Raji (cell line): ENCODE results near the gene LY86.

Experiments used
- POLR2A ChIP-seq: IDR thresholded peaks from 2 replicates; pipeline ENCODE4 v1.6.1; 2011; ENCODE audit warnings: low read depth, low read length, control low read depth; ENCODE audit not compliant: insufficient read depth

Gene LY86

DNA sequence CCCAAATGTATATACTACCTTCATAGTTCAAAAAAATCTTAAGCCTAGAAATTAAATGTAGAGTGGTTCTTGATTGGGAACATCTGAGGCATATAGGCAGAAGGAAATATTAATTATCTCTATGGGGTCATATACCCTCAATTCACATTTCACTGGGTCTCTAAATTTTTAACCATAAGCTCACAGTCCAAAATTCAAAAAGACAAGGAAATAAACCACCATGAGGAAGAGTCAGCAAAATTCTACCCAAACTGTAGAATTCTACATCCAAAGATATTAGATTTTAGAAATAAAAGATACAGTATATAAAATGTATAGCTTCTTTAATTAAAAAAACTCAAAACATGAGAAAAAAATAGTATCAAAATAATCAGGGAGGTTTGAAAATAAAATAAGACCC lies 15.5 kb downstream of the LY86 start:
- no peak for TF ChIP-seq POLR2A

DNA sequence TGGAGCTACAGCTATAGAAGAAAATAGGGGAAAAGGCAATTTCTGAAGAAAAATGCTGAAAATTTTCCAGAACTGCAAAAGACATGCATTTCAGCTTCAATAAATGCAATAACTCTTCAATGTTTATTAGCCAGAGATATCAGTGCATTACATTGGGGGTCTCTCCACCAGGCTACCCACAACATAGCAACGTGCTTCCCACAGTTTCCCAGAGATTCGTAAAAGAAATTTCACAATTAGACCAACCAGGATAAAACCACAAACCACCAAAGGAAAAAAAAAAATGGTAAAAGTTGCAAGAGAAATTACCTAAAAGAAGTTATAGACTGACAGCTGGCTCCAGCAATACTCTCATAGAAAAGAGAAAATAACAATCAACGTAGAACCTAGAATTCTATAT lies 16.0 kb downstream of the LY86 start:
- TF ChIP-seq POLR2A, result no peak

DNA sequence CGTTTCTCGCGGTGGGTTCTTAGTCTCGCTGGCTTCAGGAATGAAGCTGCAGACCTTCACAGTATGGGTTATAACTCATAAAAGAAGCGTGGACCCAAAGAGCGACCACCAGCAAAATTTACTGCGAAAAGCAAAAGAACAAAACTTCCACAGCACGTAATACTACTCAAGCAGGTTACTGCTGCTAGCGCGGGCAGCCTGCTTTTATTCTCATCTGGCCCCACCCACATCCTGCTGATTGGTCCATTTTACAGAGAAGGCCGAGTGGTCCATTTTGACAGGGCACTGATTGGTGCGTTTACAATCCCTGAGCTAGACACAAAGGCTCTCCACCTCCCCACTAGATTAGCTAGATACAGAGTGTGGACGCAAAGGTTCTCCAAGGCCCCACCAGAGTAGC lies 17.4 kb downstream of the LY86 start:
- no peak for TF ChIP-seq POLR2A

DNA sequence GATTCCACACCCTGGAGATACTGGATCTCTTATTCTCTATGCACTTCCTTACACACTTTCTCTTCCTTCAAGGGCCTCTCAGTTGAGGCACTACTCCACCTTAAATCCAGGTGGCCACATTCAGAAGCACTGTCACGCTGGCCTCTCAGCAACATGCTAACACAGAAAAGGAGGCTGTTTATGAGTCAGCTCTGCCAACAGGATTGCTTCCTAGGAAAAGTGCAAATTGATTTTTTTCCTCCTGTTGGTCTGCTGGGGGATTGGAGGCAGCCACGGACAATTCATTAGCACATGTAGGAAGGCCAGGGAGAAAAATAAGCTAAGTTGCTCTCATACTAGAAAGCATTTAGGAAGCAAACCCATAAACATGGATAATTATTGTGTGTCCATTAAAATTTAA lies 20.9 kb downstream of the LY86 start:
- no peak for TF ChIP-seq POLR2A

DNA sequence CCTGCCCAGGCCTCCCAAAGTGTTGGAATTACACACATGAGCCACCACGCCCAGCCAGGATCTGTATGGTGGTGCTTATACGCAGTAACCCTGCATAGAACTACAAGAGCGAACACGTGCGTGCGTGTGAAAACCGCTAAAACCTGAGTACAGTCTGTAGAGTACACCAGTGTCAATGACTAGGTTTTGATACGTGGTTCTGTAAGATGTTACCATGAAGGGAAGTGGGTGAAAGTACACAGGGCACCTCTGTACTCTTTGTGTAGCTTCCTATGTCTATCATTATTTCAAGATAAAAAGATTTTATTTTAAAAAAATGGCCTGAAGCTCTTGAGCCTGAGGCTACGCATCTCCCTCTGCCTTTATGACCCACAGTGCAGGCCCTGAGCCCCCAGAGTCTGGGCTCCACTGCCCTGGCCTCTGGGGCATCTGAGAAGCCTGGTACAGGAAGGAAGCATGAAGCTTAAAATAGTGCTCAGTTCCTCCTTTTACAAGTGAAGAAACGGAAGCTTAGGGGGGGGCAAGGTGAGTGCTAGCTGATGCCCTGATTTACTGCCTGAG lies 21.6 kb downstream of the LY86 start:
- TF ChIP-seq POLR2A, result no peak

DNA sequence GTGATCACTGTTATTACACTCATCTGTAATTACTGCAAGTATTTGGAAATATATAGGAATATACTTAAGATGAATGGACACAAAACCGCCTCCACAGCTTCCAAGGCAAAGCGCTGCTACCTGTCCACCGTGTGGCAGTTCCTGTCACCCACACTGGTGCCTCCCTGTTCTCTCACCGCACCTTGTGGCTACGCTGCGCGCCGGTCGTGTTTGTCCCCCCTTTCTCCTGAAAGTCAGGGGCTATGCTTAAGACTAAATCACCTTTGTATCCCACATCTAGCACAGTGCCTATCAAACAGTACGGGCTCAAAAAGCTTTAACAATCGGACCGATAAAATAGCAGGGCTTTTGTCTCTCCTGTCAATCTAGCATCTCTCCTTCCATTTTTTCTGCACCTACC lies 23.0 kb downstream of the LY86 start:
- no peak for TF ChIP-seq POLR2A

DNA sequence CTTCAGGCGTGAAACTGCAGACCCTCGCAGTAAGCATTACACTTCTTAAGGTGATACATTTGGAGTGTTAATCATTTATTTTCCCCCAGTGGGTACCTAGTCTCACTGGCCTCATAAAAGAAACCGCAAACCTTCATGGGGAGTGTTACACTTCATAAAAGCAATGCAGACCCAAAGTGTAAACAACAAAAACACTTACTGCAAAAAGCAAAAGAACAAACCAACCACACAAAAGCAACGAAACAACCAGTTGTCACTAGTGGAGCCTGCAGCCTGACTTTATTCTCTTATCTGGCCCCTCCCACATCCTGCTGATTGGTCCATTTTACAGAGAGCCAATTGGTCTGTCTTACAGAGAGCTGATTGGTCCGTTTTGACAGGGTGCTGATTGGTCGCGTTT lies 23.8 kb downstream of the LY86 start:
- no peak for TF ChIP-seq POLR2A

DNA sequence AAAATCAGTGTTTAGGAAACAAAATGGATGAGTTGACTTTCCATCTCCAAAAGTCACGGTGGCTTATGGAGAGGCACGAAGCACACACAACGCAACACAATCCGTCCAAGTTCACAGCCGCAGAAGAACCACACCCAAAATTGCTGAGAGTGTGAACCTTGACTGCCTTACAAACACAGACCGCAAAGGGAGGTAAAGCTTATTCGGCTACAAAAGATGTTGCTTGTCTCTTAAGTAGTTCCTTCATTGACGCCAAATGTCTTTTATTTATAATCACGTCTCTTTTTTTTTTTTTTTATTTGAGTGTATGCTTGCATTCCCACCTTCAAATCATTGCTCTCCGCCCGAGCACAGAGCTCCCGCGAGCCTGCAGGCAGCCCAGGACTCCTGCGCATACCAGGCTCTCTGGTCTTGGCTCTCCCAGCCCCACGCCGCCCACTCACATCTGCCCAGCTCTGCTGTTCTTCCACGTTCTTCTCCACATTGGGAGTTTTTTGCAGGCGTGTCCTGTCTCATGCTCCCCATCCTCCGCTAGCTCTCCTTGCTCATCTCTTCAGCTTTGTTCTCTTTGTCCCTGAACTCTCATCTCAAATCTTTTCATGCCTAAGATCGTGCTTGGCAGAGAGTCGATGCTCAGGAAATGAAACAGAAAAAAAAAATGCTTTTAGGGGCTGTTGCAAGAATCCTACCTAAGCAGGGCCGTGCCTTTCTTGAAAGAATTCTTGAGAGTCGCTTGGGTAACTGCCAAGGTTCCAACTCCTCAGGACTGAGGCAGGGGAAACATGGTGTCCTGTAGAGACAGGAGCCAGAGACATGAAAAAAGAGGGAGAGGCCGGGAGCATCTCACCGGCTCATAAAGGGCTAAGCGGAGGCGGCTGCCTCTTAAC lies 25.8 kb downstream of the LY86 start:
- TF ChIP-seq POLR2A, result no peak

DNA sequence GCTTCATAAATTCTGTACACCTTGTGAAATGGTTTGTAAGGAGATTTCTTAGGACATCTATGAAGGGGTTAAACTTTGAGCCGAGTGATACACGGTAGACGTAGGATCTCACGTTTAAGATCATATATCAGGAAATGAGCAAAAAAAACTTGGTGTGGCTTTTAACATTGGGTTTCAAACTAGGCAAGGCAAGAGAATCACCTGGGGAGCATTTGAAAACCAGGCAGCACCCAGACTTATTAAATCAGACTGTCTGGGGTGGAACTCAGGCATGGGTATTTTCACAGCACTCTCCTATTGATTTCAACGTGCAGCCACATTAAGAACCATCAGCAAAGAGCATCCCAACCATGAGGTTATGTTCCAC lies 26.4 kb downstream of the LY86 start:
- TF ChIP-seq POLR2A, result no peak

DNA sequence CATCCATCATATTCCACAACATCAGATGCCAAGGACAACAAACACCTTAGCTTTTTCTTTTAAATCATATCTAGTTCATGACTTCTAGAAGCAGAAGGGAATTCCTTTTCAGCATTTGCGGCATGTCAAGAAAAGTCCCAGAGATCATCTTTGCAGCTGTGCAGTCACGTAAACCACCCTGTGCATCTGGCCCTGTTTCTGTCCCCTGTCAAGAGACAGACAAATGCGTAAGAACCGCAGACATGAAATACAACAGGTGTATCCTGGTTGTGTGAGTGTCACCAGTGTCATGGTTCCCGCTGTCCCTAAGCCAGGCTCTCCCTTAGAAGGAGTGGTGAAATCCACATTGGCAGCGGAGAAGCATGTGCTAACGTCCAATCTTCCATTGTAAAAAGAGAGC lies 28.1 kb downstream of the LY86 start:
- no peak for TF ChIP-seq POLR2A

DNA sequence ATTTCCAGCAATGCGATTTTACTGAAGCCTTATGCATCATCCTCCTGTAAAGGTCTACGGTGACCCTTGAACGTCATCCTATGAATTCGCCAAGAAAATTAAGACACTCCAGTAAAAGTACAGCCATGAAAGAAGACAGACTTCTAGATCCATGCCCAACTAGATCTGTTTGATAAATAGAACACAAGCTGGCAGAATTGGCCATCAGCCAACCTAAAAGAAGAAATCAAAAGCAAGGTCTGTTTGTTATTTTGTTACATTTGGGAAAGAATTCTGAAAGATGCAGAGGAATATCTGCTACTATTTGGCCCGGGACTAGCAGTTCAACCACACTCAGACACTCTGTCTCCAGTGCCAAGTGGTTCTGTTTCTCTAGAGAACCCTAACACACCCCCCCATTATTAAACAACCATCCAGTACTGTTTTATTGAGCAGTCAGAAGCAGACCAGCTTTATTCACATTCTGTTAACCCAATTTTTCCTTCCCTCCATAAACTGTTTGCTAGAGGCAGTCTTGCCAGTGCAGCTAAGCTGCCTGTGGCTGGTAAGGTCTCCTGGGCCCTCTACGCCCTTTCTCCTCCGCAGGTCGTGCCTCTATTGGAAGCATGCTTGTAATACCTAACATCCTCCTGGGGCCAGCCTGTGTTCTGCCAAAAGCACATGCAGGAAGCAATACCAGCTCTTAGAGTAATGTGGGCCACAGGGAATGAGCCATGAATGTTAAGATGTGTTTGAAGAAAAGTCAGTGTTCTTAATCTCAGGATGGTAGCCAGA lies 30.7 kb downstream of the LY86 start:
- TF ChIP-seq POLR2A, result no peak

DNA sequence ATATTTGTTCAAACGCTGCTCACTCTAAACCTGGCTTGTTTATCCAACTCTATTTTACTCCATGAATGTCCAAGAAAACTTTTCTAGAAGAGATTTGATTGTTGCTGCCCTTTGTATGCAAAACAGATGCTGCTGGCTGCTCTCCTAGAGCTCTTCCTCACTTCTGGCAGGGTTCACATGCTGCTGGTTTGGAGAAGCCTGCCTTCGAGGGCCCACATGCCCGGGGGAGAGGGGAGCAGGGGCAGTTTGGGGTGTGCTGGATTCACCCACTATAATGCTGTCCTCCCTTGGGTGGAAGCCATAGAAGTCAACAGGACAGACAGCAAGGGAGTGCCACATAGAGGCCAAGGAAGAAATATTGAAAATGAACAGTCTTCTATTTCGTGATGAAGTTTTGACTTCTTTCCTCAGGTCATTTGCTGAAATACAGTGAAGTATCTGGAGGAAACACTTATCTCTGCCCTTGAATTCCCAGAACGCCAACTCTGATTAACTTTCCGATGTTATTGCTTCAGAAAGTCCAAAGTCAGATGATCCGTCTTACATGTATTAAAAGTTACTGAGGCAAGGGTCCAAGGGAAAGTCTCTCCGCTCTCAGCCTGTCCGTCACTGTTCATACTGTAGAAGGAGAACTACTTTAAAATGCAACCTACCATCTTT lies 32.4 kb downstream of the LY86 start:
- TF ChIP-seq POLR2A, result no peak

DNA sequence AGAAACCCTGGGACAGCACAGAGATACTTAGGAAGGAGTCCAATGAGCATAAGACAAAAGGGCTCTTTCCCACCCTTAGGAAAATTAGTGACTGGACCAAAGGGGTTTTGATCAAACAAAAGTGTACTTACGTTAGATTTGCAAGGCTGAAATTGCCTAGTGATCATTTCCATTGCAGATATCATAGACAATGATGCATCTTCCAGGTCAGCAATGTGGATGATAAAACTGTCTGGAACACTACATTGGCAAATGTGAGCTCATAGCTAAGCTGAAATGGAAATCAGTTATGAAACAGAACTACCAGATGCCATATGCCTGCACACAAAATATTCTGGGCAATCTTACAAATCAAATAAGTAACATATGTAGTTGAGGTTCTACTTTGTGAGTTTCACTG lies 34.0 kb downstream of the LY86 start:
- TF ChIP-seq POLR2A, result no peak

DNA sequence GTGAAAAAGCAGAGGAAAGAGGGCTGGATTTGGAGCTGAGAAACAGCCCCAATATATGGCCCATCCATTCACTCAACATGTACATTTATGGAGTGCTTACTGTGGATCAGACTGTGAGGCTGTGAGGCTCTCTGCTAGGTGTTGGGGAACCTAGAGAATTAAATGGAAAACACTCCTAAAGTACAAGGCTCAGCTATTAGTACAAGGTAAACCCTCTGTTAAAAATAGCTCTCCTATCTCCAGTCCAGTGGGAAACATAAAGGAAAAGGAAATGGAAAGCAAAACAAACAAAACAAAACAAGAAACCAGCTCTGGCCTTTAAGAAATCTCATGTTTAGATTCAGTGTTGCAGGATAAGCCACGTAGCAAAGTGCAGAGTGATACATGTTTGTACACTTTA lies 35.0 kb downstream of the LY86 start:
- TF ChIP-seq POLR2A, result no peak

DNA sequence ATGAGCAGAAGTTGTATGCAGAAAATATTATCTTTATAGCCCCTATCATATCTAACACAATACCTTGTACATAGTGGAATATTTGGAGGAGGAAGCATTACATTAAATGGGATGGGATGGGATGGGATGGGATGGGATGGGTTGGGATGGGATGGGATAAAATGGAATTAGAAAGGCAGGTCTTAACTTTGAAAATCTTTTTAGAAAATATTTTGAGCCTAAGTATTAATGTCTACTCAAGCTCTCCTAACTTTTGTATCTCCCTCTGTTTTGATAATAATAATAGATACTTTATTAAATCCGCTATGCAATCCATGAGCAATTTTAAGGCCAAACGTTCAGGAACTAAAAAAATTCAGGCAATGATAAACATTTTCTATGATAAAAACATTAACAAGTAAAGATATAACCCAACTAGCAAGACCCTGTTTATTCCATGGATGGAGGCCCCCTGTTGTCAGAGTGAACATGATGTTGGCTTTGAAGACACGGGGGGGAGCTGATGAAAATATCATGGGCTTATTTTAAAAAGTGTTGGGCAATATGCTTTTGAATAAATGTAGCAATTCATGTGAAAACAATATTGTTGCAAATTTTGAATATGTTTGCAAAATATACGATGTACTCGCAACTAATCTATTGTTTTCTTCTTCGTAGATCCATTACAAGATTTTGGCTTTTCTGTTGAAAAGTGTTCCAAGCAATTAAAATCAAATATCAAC lies 35.9 kb downstream of the LY86 start:
- TF ChIP-seq POLR2A, result no peak
